Activated naive CD8-positive, alpha-beta T cell treated with anti-CD3 and anti-CD28 coated beads for 36 hours (primary cell): Measurements from ENCODE around the gene MKNK1. TPM values are rescaled to one million over a fixed set of nuclear protein-coding genes. Genes with fewer than 3 reads are reported as not detected.

Experiments
- DNase-seq: peaks from one replicate; pipeline ENCODE4 v3.0.0; 2021
- H3K27ac Mint-ChIP-seq: one replicate; pipeline ENCODE4 v1.8.0; 2022; ENCODE audit warnings: mild to moderate bottlenecking, moderate library complexity, mixed read lengths
- H3K27me3 Mint-ChIP-seq: one replicate; pipeline ENCODE4 v1.8.0; 2022; ENCODE audit warnings: mild to moderate bottlenecking, mixed read lengths
- H3K36me3 Mint-ChIP-seq: one replicate; pipeline ENCODE4 v1.8.0; 2021; ENCODE audit warnings: mild to moderate bottlenecking, mixed read lengths
- H3K4me1 Mint-ChIP-seq: one replicate; pipeline ENCODE4 v1.8.0; 2021; ENCODE audit warnings: mixed read lengths
- H3K4me3 Mint-ChIP-seq: one replicate; pipeline ENCODE4 v1.8.0; 2022; ENCODE audit warnings: mild to moderate bottlenecking, moderate library complexity, mixed read lengths
- H3K9me3 Mint-ChIP-seq: one replicate; pipeline ENCODE4 v1.8.0; 2022; ENCODE audit warnings: mixed read lengths
- total RNA-seq, 2 experiments: library from RNA; stranded (reverse); gene quantifications; one replicate each; pipeline ENCODE4 v1.2.3, GENCODE V29; 2021

Gene MKNK1
- total RNA-seq, 2 experiments from 2014 or later, result 23.0 to 23.4 TPM

DNA sequence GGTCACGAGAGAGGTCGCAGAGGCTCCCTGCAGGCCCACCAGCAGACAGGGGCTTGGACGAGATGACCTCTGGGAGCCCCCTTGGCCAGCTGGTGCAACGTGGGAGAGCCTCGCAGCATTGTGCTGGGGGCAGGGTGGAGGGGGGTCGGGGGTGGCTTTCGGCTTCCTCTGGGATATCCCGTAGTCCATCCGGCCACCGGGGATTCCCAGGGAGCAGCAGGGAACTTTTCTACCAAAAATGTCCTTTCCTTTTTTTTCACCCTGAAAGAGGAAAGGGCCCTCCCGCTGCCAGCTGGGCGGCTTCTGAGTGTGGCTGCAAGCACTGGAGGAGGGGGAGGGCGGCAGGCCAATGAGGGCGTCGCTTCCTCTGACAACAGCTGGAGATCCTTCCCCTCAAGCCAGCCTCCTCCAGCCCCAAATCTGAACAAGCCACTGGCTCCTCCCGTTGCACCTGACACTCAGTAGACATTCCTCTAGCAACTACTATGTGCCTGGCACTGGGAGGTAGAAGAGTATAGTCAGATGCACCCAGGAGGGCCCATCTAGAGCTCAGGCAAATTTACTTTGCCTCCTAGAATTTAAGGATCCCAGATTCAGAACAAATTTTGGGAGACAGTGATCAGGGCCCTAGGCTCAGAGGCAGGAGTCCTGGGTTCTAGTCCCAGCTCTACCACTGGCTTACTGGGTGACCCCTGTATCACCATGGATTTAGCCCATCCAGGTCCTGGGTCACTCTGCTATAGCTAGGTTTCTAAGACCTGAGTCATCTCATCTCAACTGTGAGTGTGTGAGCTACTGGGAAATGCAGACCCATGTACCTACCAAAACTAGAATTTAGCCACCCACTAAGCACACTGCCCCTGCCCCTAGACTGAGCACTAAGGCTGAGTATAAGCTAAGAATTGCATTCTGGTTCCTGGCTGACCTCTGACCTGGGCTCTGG lies 9.9 kb upstream of the MKNK1 start:
- peak; percentile 33 for DNase-seq
- Mint-ChIP-seq H3K9me3 (no peaks in the 10 kb centered on the region), H3K36me3 (peaks cover 2% of the 10 kb centered on the region), H3K27me3 (no peaks in the 10 kb centered on the region), H3K4me1 (peaks cover 34% of the 10 kb centered on the region), H3K27ac (no peak overlapping the region), H3K4me3 (no peak overlapping the region)

DNA sequence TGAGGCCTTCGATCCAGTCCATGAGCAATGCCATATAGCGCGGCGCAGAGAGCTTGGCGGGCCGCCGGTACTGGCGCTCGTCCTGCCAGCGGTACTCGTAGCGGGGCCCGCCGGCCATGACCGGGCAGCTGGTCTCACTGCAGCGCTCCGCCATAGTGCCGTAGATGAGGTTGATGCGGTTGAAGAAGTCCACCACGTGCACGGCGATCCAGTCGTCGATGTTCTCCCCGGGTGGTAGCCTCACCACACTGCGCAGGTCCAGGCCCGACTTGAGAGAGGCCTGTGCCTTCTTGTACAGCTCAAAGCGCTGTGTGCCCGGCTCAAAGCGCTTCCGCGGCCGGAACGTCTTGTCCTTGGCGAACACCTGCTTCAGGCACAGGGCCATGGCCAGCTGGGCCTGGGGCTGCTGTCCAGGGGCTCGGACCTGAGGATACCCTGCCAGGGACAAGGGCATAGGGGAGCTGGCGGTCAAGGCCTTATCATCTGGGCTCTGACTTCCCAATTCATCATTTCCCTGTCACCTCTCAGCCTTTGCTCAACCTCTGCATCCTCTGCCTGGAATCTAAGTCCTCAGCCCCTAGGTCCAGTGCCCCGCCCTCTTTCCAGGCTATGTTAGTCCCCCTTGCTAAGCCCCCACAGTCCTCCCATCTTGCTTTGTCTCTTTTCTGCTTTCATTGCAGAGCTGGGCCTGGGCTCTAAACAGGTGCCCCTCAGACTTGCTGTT lies 9.0 kb upstream of the MKNK1 start:
- no peaks in the 10 kb centered on the region for H3K9me3 Mint-ChIP-seq

DNA sequence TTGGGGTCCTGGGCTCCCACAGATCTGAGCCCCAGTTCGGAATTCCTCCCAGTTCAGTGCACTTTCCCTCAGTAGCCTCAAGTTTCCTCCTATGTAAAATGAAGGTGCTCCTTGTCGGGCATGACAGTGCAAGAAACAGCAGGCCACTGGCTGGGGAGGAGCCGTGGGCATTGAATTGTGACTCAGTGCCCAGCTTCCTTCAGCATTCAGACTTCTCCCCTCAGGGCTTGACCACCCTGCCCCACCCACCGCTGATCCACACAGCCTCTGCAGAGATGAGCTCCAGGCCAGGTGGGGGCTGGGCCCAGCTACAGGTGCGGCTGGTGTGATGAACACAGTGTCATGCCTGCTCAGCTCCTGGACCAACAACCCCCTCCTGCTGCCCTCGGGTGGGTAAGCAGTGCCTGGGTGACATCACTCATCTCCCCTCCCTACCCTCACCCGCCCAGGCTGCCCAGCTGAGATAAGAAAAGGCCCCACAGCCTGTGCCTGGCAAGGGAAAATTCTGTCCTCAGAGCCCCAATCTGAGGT lies 7.7 kb upstream of the MKNK1 start:
- Mint-ChIP-seq H3K9me3 (no peaks in the 10 kb centered on the region), H3K4me1 (peaks cover 36% of the 10 kb centered on the region), H3K27ac (no peak overlapping the region), H3K36me3 (peaks cover 2% of the 10 kb centered on the region), H3K27me3 (no peaks in the 10 kb centered on the region), H3K4me3 (no peak overlapping the region)
- no peak for DNase-seq

More for the DNA sequence above, 9.0 kb upstream of the MKNK1 start:
- no peak for DNase-seq
- Mint-ChIP-seq H3K4me3 (no peak overlapping the region), H3K27ac (no peak overlapping the region), H3K27me3 (no peaks in the 10 kb centered on the region), H3K4me1 (peaks cover 34% of the 10 kb centered on the region), H3K36me3 (peaks cover 2% of the 10 kb centered on the region)

DNA sequence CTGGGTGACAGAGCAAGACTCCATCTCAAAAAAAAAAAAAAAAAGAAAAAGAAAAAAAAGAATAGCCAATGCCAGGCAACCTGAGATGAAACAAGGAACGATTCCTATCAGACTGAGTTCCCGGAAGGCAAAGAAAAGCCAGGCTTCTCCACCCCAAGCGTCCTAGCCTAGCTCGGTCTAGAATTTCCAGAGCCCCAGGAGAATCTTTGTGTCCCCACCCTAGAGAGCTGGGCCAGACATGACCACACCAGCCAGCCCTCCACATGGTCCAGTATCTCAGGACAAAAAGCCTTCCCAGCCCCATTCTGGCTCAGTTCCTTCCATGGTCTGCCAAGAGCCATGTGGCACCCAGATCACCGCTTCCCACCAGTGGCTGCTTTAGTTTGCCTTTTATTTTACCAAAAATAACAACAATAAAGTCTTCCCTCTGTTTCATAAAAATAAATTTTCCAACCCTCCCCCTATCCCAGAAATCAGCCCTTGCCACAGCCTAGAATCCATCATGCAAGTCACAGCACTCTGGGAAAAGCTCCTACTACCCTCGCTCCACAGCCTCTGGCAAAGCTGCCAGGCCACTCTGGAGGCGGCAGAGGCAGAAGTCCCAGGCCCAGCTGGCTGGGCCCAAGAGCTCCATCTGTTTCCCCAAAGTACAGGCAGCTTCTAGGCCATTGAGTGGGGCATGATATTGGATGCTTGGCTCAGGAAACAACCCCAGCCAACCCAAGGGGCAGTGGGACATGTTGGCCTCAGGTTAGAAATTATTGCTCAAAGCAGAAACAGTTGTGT lies 3.5 kb upstream of the MKNK1 start:
- Mint-ChIP-seq H3K4me1 (peaks cover 30% of the 10 kb centered on the region), H3K4me3 (no peak overlapping the region)
- DNase-seq, result no peak

DNA sequence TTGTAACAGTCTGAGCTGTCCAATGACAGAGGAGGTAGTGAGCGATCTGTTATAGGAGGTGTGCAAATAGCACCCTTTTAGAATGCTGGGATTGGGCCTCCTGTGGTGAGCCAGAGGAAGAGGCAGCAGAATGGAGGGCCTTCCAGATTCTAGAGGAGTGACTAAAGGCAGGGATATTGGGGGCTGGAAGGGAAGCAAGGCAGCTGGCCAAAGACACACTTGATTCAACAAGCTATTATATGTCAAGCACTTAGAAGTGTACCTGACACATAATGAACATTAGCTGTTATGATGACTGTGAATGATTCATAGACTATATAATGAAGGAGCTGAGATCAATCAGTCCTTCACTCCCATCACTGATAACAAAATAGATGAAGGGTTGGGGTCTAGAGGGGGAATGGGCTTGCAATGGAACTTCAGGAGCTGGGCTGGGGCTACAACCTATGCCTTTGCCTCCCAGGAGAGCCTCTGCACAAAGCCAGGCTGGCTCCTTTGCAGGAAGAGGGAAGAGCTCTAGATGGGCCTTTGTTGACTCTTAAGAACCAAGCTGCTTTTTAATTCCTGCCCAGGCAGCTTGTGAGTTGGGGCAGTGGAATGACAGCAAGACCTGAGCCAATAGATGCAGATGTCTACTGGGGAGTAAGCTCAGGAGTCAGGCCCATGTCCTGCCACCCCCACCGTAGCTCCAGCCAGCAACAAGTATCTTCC lies 2.3 kb upstream of the MKNK1 start:
- Mint-ChIP-seq H3K4me1 (peaks cover 26% of the 10 kb centered on the region), H3K36me3 (peaks cover 2% of the 10 kb centered on the region), H3K9me3 (no peaks in the 10 kb centered on the region), H3K4me3 (no peak overlapping the region), H3K27me3 (no peaks in the 10 kb centered on the region), H3K27ac (no peak overlapping the region)
- DNase-seq, result no peak

More for the DNA sequence above, 3.5 kb upstream of the MKNK1 start:
- peaks cover 2% of the 10 kb centered on the region for H3K36me3 Mint-ChIP-seq
- H3K9me3 Mint-ChIP-seq, result no peaks in the 10 kb centered on the region
- no peaks in the 10 kb centered on the region for H3K27me3 Mint-ChIP-seq
- H3K27ac Mint-ChIP-seq, result no peak overlapping the region

DNA sequence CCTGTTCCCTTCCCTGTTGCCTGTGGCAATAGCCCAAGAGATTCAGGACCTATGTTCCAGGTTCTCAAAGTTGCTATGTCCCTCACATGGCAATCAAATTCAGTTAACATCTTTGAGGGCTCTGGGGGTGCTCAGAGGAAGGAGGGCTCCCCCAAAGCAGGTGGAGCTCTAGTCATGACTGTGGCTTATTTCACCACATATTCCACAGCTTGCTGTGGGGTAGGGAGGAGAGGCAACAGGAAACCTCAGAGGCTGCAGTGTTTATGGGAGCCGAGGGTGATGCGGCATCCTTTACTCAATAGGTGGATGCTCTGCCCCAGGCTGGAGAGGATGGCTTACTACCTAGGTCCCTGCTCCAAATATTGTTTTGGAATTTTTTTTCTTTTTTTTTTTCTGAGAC lies 1.2 kb upstream of the MKNK1 start:
- Mint-ChIP-seq H3K27me3 (no peaks in the 10 kb centered on the region), H3K9me3 (no peaks in the 10 kb centered on the region), H3K4me3 (peak overlapping the region; percentile 88), H3K4me1 (peaks cover 28% of the 10 kb centered on the region), H3K27ac (peak overlapping the region; percentile 62), H3K36me3 (peaks cover 5% of the 10 kb centered on the region)
- no peak for DNase-seq

DNA sequence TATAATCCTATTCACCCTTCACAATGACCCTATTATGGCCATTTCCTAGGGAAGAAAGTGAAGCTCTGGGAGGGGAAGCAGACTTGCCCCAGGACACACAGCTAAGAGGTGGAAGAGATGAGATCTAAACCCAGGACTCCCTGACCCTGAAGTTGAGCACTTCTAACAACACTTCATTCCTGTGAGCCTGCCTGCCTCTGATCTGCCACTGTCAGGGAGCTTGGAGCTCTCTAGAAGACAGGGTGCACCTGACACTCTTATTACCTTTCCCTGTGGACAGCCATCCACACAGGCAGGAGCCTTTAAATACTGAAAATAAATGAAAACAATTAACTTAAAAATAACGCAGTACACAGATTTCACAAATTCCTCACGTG lies 599 bp downstream of the MKNK1 start:
- Mint-ChIP-seq H3K36me3 (peaks cover 5% of the 10 kb centered on the region), H3K9me3 (no peaks in the 10 kb centered on the region), H3K4me1 (peaks cover 37% of the 10 kb centered on the region), H3K27ac (peak overlapping the region; percentile 80), H3K27me3 (no peaks in the 10 kb centered on the region), H3K4me3 (peak overlapping the region; percentile 88)
- DNase-seq, result no peak

DNA sequence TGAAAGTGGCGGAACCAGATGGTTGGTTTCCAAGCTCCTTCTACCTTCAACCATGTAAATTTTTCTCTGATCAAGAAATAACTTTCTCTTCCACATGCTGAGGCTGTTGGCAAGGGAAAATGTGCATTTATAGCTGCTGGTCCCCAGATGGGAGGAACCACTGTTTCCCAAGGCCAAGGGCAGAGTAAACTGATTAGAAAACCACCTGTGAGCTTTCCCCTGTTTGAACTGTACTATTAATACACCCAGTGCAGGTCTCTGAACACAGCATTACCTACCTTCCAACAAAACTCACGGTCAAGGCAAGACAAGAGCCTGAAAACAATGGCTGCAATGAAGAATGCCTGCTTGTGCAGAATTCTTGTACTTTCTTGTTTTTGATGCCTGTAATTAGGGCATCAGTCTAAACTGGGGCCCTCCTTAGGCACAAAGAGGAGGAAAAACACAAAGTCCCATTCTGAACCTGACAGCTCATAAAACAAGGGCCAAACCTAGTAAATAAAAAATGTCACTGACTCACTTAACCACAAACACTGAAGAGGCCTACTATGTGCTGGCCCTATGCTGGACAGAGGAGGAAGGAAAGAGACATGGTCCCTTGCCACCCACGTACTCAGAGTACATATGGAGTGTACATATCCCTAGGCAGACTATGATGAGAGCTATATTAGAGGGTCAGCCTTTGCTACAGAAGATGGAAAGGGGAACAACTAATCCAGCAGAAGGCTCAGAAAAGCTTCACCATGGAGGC lies 2.6 kb downstream of the MKNK1 start:
- H3K4me1 Mint-ChIP-seq, result peaks cover 34% of the 10 kb centered on the region
- no peak for DNase-seq
- no peaks in the 10 kb centered on the region for H3K27me3 Mint-ChIP-seq
- H3K36me3 Mint-ChIP-seq, result peaks cover 14% of the 10 kb centered on the region
- H3K27ac Mint-ChIP-seq, result no peak overlapping the region
- no peaks in the 10 kb centered on the region for H3K9me3 Mint-ChIP-seq
- no peak overlapping the region for H3K4me3 Mint-ChIP-seq

DNA sequence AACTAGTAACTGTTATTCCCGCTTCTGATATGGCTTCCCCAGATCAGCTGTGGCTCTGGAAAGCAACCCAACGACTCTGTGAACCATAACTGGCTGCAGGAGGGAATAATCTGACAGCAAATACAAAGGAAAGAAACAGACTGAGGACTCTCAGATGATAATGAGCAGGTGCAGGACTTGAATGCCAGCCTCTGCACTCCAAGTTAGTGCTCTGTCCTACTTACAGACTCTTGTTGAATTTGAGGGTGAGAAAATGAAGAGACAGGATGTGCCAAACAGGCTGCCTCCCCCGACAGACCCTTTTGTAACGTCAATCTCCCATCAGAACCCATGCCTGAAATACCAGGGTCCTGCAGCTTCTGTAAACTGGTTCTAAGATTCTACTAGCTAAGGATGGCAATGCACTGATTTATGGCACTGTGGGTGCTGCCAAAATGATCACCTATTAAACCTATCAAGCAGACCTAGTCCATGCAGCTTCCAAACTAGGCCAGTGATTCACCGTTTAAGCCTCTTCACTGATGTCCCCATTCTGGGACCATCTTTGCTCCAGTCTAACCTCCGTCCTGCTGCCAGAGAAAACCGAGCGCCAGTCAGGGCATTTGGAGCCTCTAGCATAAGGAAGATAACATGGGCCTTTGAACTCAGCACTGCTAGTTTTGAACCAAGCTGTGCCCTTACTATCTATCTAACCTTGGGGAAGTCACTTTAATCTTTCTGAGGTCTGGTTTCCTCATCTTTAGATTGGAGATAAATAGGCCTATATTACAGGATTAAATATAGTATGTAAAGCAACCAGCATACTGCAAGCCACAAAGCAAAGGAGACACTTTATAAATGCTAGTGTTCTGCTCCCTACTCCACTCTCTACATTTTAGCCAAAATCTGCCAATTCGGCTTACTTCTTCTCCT lies 4.8 kb downstream of the MKNK1 start:
- no peak for DNase-seq
- no peak overlapping the region for H3K4me3 Mint-ChIP-seq
- peaks cover 14% of the 10 kb centered on the region for H3K36me3 Mint-ChIP-seq
- no peaks in the 10 kb centered on the region for H3K9me3 Mint-ChIP-seq
- no peak overlapping the region for H3K27ac Mint-ChIP-seq
- H3K4me1 Mint-ChIP-seq, result peaks cover 29% of the 10 kb centered on the region
- no peaks in the 10 kb centered on the region for H3K27me3 Mint-ChIP-seq

DNA sequence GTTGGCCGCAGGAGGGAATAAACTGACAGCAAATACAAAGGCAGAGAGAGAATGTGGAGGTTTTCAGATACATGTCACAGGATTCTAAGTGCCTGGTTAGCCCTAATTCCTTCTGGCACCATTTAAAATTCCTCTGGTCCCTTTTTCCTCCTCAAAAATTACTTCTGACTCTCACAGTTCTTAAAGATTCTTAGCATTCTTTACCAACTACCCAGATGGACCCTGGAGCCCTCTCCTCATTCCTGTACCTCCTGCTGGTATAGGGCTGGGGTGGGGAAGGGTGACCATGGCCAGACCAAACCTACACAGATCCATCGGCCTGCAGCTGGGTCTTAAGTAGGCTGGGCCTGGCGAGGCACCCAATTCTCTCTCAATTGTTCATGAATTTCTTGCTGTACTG lies 7.2 kb downstream of the MKNK1 start:
- Mint-ChIP-seq H3K9me3 (no peaks in the 10 kb centered on the region), H3K27ac (no peak overlapping the region), H3K36me3 (peaks cover 26% of the 10 kb centered on the region), H3K27me3 (no peaks in the 10 kb centered on the region), H3K4me1 (peaks cover 24% of the 10 kb centered on the region), H3K4me3 (no peak overlapping the region)
- DNase-seq, result no peak

DNA sequence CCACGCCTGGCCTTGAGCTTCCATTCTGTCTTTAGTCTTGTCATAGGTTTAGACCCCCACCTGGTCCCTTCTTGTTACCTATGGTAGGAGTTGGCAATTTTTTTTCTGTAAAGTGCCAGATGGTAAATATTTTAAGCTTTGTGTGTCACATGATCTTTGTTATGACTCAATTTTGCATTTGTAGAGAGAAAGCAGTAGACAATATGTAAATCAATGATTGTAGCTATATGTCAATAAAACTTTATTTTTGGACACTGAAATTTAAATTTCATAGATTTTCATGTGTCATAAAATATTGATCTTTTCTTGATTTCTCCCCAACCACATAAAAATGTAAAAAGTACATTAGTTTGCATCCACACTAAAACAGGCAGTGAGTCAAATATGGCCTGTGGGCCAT lies 8.0 kb downstream of the MKNK1 start:
- no peaks in the 10 kb centered on the region for H3K9me3 Mint-ChIP-seq
- peaks cover 25% of the 10 kb centered on the region for H3K36me3 Mint-ChIP-seq
- no peak for DNase-seq
- H3K27me3 Mint-ChIP-seq, result no peaks in the 10 kb centered on the region
- peaks cover 22% of the 10 kb centered on the region for H3K4me1 Mint-ChIP-seq
- H3K4me3 Mint-ChIP-seq, result no peak overlapping the region
- no peak overlapping the region for H3K27ac Mint-ChIP-seq

DNA sequence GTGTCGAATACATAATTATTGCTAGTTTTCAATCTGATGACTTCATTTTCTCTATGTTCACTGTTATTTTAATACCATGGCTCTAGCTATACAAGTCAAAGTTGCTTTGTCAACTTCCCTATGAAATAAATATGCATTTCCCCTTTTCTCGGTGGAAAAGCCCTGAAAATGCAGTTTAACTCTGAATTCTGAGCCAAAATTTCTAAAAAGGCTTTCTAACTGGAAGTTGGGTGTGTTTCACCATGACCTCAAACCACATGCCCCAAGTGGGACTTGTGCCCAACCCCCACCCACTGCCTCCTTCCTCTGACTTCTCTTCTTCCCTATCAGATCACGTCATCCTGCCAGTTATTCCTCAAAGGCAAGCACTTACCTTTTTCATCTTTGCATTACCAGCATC lies 8.9 kb downstream of the MKNK1 start:
- H3K36me3 Mint-ChIP-seq, result peaks cover 29% of the 10 kb centered on the region
- no peaks in the 10 kb centered on the region for H3K9me3 Mint-ChIP-seq
- H3K27me3 Mint-ChIP-seq, result no peaks in the 10 kb centered on the region
- H3K4me1 Mint-ChIP-seq, result peaks cover 22% of the 10 kb centered on the region
- no peak overlapping the region for H3K4me3 Mint-ChIP-seq
- no peak overlapping the region for H3K27ac Mint-ChIP-seq
- DNase-seq, result no peak

DNA sequence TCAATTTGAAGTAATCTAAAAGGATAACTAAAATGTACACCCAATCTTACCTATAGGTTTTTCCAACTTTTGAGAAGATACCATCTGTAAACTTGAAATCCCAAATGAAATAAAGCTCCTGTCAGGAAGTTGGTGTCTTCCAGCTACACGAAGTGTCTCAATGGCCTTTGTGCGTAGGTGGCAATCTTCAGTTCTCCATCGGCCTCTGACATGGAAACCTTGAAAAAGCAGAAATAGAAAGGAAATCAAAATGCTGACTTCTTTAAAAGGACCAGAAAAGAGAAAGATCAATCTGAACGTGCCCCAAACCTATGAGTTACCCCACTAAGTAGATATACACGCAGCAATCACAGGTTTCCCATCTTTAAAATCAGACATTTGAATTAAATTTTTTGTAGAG lies 10.0 kb downstream of the MKNK1 start:
- H3K9me3 Mint-ChIP-seq, result peaks cover 2% of the 10 kb centered on the region
- peaks cover 15% of the 10 kb centered on the region for H3K4me1 Mint-ChIP-seq
- H3K27ac Mint-ChIP-seq, result no peak overlapping the region
- H3K27me3 Mint-ChIP-seq, result no peaks in the 10 kb centered on the region
- DNase-seq, result no peak
- H3K36me3 Mint-ChIP-seq, result peaks cover 39% of the 10 kb centered on the region
- H3K4me3 Mint-ChIP-seq, result no peak overlapping the region
